SJCRH30 (cell line): ENCODE data around the gene LPIN1. TPM values are rescaled to one million over a fixed set of nuclear protein-coding genes. Genes with fewer than 3 reads are reported as not detected.
A peak's percentile ranks its signal among the peaks of the same experiment; 100 is the strongest.
"Not testable (repeated sequence)": the region's sequence is repeated elsewhere in the genome, so short reads cannot be mapped to it uniquely, and the experiment has no call there.

Experiments used
- DNase-seq, 2 experiments: peaks; one replicate each; pipeline ENCODE4 v3.0.0-alpha.2; 2015 to 2020
- H3K27ac ChIP-seq: fragments of 250-450 bp; sonication (Bioruptor Pico); 2 replicates; pipeline ENCODE4 v1.5.1; 2020; ENCODE audit warnings: mild to moderate bottlenecking, moderate library complexity
- H3K27me3 ChIP-seq: fragments of 250-450 bp; sonication (Bioruptor Pico); 2 replicates; pipeline ENCODE4 v1.5.1; 2020; ENCODE audit warnings: mild to moderate bottlenecking, moderate library complexity
- H3K36me3 ChIP-seq: fragments of 250-450 bp; sonication (Bioruptor Pico); 2 replicates; pipeline ENCODE4 v1.5.1; 2020; ENCODE audit warnings: mild to moderate bottlenecking, moderate library complexity
- H3K4me1 ChIP-seq: fragments of 250-450 bp; sonication (Bioruptor Pico); 2 replicates; pipeline ENCODE4 v1.5.1; 2020; ENCODE audit warnings: mild to moderate bottlenecking, moderate library complexity
- H3K4me3 ChIP-seq: fragments of 250-450 bp; sonication (Bioruptor Pico); 2 replicates; pipeline ENCODE4 v1.5.1; 2020; ENCODE audit warnings: mild to moderate bottlenecking, moderate library complexity
- H3K9me3 ChIP-seq: fragments of 250-450 bp; sonication (Bioruptor Pico); replicated peaks from 2 replicates; pipeline ENCODE4 v1.5.1; 2020; ENCODE audit warnings: mild to moderate bottlenecking, moderate library complexity
- total RNA-seq: library from RNA; depleted of rRNA; stranded (reverse); fragments of >200 nt; shearing (Covaris generic); gene quantifications from 2 replicates; pipeline ENCODE4 v1.2.3, GENCODE V29; 2014

LPIN1 gene
- total RNA-seq, 1 experiment from 2014 or later = 37.0 TPM

- Histone ChIP-seq H3K27me3 (no peaks in the 10 kb centered on the region), H3K9me3 (no peaks in the 10 kb centered on the region), H3K27ac (no peak overlapping the region), H3K36me3 (peaks cover 8% of the 10 kb centered on the region), H3K4me1 (peaks cover 8% of the 10 kb centered on the region; the same call in 1 of the 2 replicates), H3K4me3 (no peak overlapping the region)
- DNase-seq = no peak
Observed at GRCh38 chr2:11827547-11827946, 81.1 kb downstream of the LPIN1 start.

GRCh38 chr2:11828933-11829323, 82.5 kb downstream of the LPIN1 start:
- peaks cover 3% of the 10 kb centered on the region; the same call in 1 of the 2 replicates for H3K36me3 ChIP-seq
- no peak overlapping the region for H3K4me3 ChIP-seq
- H3K27me3 ChIP-seq = no peaks in the 10 kb centered on the region
- no peak for DNase-seq
- peaks cover 8% of the 10 kb centered on the region; the same call in 1 of the 2 replicates for H3K4me1 ChIP-seq
- no peaks in the 10 kb centered on the region for H3K9me3 ChIP-seq
- H3K27ac ChIP-seq = no peak overlapping the region

- Histone ChIP-seq H3K27ac (peak overlapping the region; percentile 77), H3K4me1 (peaks cover 8% of the 10 kb centered on the region; the same call in 1 of the 2 replicates), H3K4me3 (peak overlapping the region; percentile 53), H3K27me3 (no peaks in the 10 kb centered on the region), H3K9me3 (no peaks in the 10 kb centered on the region), H3K36me3 (peaks cover 3% of the 10 kb centered on the region; the same call in 1 of the 2 replicates)
- DNase-seq = peak; percentile 82 to 88
Observed at GRCh38 chr2:11829324-11829946, 83.0 kb downstream of the LPIN1 start.

GRCh38 chr2:11829947-11830707, 83.7 kb downstream of the LPIN1 start:
- peak overlapping the region; percentile 77 for H3K27ac ChIP-seq
- H3K36me3 ChIP-seq = peaks cover 3% of the 10 kb centered on the region; the same call in 1 of the 2 replicates
- H3K4me1 ChIP-seq = peaks cover 8% of the 10 kb centered on the region; the same call in 1 of the 2 replicates
- DNase-seq = peak; percentile 87 to 93
- peak overlapping the region; percentile 53 for H3K4me3 ChIP-seq
- no peaks in the 10 kb centered on the region for H3K27me3 ChIP-seq
- no peaks in the 10 kb centered on the region for H3K9me3 ChIP-seq

- Histone ChIP-seq H3K36me3 (peaks cover 3% of the 10 kb centered on the region; the same call in 1 of the 2 replicates), H3K27me3 (no peaks in the 10 kb centered on the region), H3K27ac (peak overlapping the region; percentile 77), H3K4me3 (peak overlapping the region; percentile 53), H3K9me3 (no peaks in the 10 kb centered on the region), H3K4me1 (peaks cover 8% of the 10 kb centered on the region; the same call in 1 of the 2 replicates)
- DNase-seq = peak in 1 of 2 experiments; percentile 17
Observed at GRCh38 chr2:11830708-11831301, 84.4 kb downstream of the LPIN1 start.

GRCh38 chr2:11831415-11831814, 85.0 kb downstream of the LPIN1 start:
- peak overlapping the region; percentile 77; the same call in 1 of the 2 replicates for H3K27ac ChIP-seq
- H3K4me1 ChIP-seq = peaks cover 8% of the 10 kb centered on the region; the same call in 1 of the 2 replicates

GRCh38 chr2:11832531-11832930, 86.1 kb downstream of the LPIN1 start:
- Histone ChIP-seq H3K9me3 (no peaks in the 10 kb centered on the region), H3K4me1 (peaks cover 8% of the 10 kb centered on the region; the same call in 1 of the 2 replicates), H3K4me3 (no peak overlapping the region), H3K27me3 (no peaks in the 10 kb centered on the region), H3K27ac (no peak overlapping the region), H3K36me3 (no peaks in the 10 kb centered on the region)
- DNase-seq = no peak

More at GRCh38 chr2:11831415-11831814, 85.0 kb downstream of the LPIN1 start:
- DNase-seq = no peak
- no peaks in the 10 kb centered on the region for H3K9me3 ChIP-seq
- peaks cover 3% of the 10 kb centered on the region; the same call in 1 of the 2 replicates for H3K36me3 ChIP-seq
- no peak overlapping the region for H3K4me3 ChIP-seq
- H3K27me3 ChIP-seq = no peaks in the 10 kb centered on the region

GRCh38 chr2:11833601-11834000, 87.2 kb downstream of the LPIN1 start:
- peaks cover 8% of the 10 kb centered on the region; the same call in 1 of the 2 replicates for H3K4me1 ChIP-seq
- H3K4me3 ChIP-seq = no peak overlapping the region
- H3K9me3 ChIP-seq = no peaks in the 10 kb centered on the region
- no peak for DNase-seq
- H3K27me3 ChIP-seq = no peaks in the 10 kb centered on the region
- H3K27ac ChIP-seq = no peak overlapping the region
- H3K36me3 ChIP-seq = no peaks in the 10 kb centered on the region

GRCh38 chr2:11835403-11835802, 89.0 kb downstream of the LPIN1 start:
- peak in 1 of 2 experiments; percentile 19 for DNase-seq
- peaks cover 5% of the 10 kb centered on the region; the same call in 1 of the 2 replicates for H3K4me1 ChIP-seq
- H3K36me3 ChIP-seq = no peaks in the 10 kb centered on the region
- no peaks in the 10 kb centered on the region for H3K27me3 ChIP-seq
- H3K27ac ChIP-seq = no peak overlapping the region
- no peak overlapping the region for H3K4me3 ChIP-seq
- H3K9me3 ChIP-seq = no peaks in the 10 kb centered on the region

- DNase-seq = no peak
- Histone ChIP-seq H3K4me3 (no peak overlapping the region), H3K36me3 (no peaks in the 10 kb centered on the region), H3K27ac (no peak overlapping the region), H3K27me3 (no peaks in the 10 kb centered on the region), H3K4me1 (no peaks in the 10 kb centered on the region), H3K9me3 (no peaks in the 10 kb centered on the region)
Observed at GRCh38 chr2:11836647-11837219, 90.3 kb downstream of the LPIN1 start.

- no peaks in the 10 kb centered on the region for H3K36me3 ChIP-seq
Observed at GRCh38 chr2:11837875-11838734, 91.7 kb downstream of the LPIN1 start.

GRCh38 chr2:11839916-11840315, 93.5 kb downstream of the LPIN1 start:
- Histone ChIP-seq H3K4me1 (no peaks in the 10 kb centered on the region), H3K36me3 (no peaks in the 10 kb centered on the region), H3K27ac (no peak overlapping the region), H3K4me3 (no peak overlapping the region), H3K9me3 (no peaks in the 10 kb centered on the region), H3K27me3 (no peaks in the 10 kb centered on the region)
- peak in 1 of 2 experiments; percentile 17 for DNase-seq

More at GRCh38 chr2:11837875-11838734, 91.7 kb downstream of the LPIN1 start:
- no peak overlapping the region for H3K4me3 ChIP-seq
- no peaks in the 10 kb centered on the region for H3K9me3 ChIP-seq
- DNase-seq = no peak
- H3K4me1 ChIP-seq = no peaks in the 10 kb centered on the region
- no peaks in the 10 kb centered on the region for H3K27me3 ChIP-seq
- H3K27ac ChIP-seq = no peak overlapping the region

GRCh38 chr2:11842336-11842735, 95.9 kb downstream of the LPIN1 start:
- H3K36me3 ChIP-seq = no peaks in the 10 kb centered on the region
- no peaks in the 10 kb centered on the region for H3K4me1 ChIP-seq
- H3K4me3 ChIP-seq = no peak overlapping the region
- H3K27ac ChIP-seq = no peak overlapping the region
- peak in 1 of 2 experiments; percentile 34 for DNase-seq
- no peaks in the 10 kb centered on the region for H3K27me3 ChIP-seq
- H3K9me3 ChIP-seq = peaks cover 2% of the 10 kb centered on the region; the same call in 1 of the 2 replicates

- not testable (repeated sequence) for H3K36me3 ChIP-seq, DNase-seq, H3K4me3 ChIP-seq, H3K9me3 ChIP-seq, H3K27me3 ChIP-seq, H3K4me1 ChIP-seq, H3K27ac ChIP-seq
Observed at GRCh38 chr2:11844798-11845197, 98.4 kb downstream of the LPIN1 start.
